ENCODE results near the gene CCNI2.

DNA sequence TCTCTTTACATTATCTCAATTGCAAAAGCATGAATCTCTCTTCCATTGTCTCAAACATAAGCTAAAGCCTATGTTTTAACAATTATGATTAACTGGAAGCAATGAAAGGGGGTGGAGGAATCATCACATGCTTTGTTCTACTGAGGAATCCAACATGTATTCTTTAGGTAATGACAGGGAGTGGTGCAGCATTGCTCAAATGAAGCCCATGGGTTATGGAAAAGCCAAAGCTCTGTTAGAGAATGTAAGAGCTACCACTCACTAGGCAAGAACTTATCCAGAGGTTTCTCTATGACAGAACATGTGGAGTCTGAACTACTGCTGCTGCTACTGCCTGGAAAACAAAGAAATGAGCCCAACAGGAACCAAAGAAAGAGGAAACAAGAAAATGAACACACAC lies 38.6 kb upstream of the CCNI2 start:
- TF ChIP-seq, protein P1, sequence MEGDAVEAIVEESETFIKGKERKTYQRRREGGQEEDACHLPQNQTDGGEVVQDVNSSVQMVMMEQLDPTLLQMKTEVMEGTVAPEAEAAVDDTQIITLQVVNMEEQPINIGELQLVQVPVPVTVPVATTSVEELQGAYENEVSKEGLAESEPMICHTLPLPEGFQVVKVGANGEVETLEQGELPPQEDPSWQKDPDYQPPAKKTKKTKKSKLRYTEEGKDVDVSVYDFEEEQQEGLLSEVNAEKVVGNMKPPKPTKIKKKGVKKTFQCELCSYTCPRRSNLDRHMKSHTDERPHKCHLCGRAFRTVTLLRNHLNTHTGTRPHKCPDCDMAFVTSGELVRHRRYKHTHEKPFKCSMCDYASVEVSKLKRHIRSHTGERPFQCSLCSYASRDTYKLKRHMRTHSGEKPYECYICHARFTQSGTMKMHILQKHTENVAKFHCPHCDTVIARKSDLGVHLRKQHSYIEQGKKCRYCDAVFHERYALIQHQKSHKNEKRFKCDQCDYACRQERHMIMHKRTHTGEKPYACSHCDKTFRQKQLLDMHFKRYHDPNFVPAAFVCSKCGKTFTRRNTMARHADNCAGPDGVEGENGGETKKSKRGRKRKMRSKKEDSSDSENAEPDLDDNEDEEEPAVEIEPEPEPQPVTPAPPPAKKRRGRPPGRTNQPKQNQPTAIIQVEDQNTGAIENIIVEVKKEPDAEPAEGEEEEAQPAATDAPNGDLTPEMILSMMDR (IDR thresholded peaks at IDR 0.05), result no peak
- no peak for TF ChIP-seq ZFX (IDR thresholded peaks at IDR 0.05; ENCODE audit: borderline replicate concordance)

All from 22Rv1 (cell line).